HFFc6 (cell line): ENCODE data around the gene SP6. TPM values are rescaled to one million over a fixed set of nuclear protein-coding genes. Genes with fewer than 3 reads are reported as not detected.
A peak's percentile ranks its signal among the peaks of the same experiment; 100 is the strongest.

Experiments used
- DNase-seq: peaks from one replicate; pipeline ENCODE4 v3.0.0-alpha.2; 2018
- H3K27ac Mint-ChIP-seq: 2 replicates; pipeline ENCODE4 v1.8.0; 2020; ENCODE audit warnings: mild to moderate bottlenecking, mixed read lengths
- H3K27me3 Mint-ChIP-seq: 2 replicates; pipeline ENCODE4 v1.8.0; 2021; ENCODE audit warnings: mild to moderate bottlenecking, moderate library complexity, mixed read lengths; ENCODE audit not compliant: insufficient read depth
- H3K36me3 Mint-ChIP-seq: 2 replicates; pipeline ENCODE4 v1.8.0; 2021; ENCODE audit warnings: low read depth, mixed read lengths
- H3K4me1 Mint-ChIP-seq: 2 replicates; pipeline ENCODE4 v1.8.0; 2020; ENCODE audit warnings: low read depth, mixed read lengths
- H3K4me3 Mint-ChIP-seq: 2 replicates; pipeline ENCODE4 v1.8.0; 2020; ENCODE audit warnings: mild to moderate bottlenecking, moderate library complexity, mixed read lengths
- H3K9me3 Mint-ChIP-seq: 2 replicates; pipeline ENCODE4 v1.8.0; 2020; ENCODE audit warnings: mild to moderate bottlenecking, mixed read lengths
- total RNA-seq, 6 experiments: library from RNA; stranded (reverse); fragmentation: NEBNext Ultra II Directional; extraction: Animal tissue kit (Norgen Biotek cat#: 25700); gene quantifications; 2 replicates in 1 of 6; 3 replicates in 5 of 6; pipeline ENCODE4 v1.2.3, GENCODE V29; 2021
- TF ChIP-seq, protein P1 (sequence below): fragments of 200-600 bp; sonication (generic); IDR thresholded peaks from 2 replicates; pipeline ENCODE4 v1.5.0; 2021; ENCODE audit warnings: antibody characterized with exemption, mild to moderate bottlenecking

Gene SP6
- total RNA-seq, 6 experiments from 2014 or later: 0.45 to 1.2 (median 1.1) TPM

DNA sequence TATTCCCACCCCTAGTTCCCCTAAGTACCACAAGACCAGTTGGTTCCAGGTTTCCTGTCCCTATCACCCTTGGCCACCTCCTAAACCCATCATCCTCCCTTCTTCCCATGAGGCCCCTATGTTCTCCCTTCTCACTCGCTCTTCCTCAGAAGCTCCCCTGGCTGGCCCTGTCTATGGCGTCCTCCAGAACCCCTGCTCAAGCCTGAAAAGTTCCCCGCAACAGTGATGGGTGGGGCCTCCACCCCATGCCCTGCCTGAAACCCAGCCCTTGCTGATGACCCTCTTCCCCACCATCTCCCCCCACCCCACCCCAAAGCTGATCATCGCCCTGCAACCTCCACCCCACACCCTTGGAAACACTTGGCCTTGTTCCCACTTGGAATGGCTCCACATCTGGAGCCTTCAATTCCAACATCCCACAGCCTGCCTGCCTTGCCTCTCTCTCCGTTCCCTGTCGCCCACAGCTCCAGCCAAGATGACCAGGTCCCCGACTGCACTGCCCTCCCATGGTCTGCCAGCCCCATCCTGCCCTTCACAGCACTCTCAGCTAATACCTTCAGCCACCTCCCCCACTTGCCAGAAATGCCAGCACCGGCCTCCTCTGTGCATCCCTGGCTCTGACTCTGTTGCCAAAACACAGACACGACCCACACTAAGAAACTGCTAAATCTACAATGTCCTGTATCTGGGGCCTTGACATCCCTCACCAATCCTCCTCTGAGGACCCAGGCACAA is 39.9 kb downstream of the SP6 start:
- Mint-ChIP-seq H3K9me3 (no peaks in the 10 kb centered on the region), H3K36me3 (peaks cover 21% of the 10 kb centered on the region), H3K4me1 (peaks cover 16% of the 10 kb centered on the region), H3K4me3 (no peak overlapping the region), H3K27ac (peak overlapping the region; percentile 74), H3K27me3 (peaks cover 6% of the 10 kb centered on the region)
- TF ChIP-seq, protein P1, sequence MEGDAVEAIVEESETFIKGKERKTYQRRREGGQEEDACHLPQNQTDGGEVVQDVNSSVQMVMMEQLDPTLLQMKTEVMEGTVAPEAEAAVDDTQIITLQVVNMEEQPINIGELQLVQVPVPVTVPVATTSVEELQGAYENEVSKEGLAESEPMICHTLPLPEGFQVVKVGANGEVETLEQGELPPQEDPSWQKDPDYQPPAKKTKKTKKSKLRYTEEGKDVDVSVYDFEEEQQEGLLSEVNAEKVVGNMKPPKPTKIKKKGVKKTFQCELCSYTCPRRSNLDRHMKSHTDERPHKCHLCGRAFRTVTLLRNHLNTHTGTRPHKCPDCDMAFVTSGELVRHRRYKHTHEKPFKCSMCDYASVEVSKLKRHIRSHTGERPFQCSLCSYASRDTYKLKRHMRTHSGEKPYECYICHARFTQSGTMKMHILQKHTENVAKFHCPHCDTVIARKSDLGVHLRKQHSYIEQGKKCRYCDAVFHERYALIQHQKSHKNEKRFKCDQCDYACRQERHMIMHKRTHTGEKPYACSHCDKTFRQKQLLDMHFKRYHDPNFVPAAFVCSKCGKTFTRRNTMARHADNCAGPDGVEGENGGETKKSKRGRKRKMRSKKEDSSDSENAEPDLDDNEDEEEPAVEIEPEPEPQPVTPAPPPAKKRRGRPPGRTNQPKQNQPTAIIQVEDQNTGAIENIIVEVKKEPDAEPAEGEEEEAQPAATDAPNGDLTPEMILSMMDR: no peak
- no peak for DNase-seq

DNA sequence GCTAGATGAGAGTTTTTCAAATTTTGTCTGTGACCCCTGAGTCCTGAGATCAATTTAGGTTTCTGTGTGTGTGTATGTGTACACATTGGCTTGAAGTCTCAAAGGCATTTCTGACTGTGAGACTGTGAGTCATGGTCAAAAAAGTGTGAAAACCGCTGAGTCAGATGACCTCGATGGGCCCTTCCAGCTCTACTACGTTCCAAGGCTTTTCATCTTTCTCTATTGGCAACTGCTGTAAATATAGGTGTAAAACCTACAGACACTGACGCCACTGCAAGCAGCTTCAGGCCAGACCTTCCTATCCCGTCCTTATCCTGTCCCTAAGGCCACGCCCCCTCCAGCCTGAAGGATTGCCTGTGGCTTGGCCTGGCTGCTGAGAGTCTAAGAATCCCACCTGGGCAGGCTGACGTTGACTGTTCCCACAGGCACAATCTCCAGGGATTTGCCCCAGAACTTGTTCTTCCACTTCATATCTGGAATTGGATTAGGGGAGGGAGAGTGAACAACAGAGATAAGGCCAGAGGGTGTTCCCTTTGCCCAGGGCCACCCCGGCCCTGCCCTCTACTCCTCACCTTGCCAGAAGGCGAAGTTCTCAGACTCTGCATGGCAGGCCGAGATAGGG is 40.7 kb downstream of the SP6 start:
- TF ChIP-seq, protein P1: no peak
- H3K27ac Mint-ChIP-seq: peak overlapping the region; percentile 74; the same call in 1 of the 2 replicates
- peaks cover 21% of the 10 kb centered on the region for H3K36me3 Mint-ChIP-seq
- H3K27me3 Mint-ChIP-seq: peaks cover 6% of the 10 kb centered on the region
- no peak overlapping the region for H3K4me3 Mint-ChIP-seq
- peaks cover 16% of the 10 kb centered on the region for H3K4me1 Mint-ChIP-seq
- H3K9me3 Mint-ChIP-seq: no peaks in the 10 kb centered on the region
- DNase-seq: peak; percentile 93

DNA sequence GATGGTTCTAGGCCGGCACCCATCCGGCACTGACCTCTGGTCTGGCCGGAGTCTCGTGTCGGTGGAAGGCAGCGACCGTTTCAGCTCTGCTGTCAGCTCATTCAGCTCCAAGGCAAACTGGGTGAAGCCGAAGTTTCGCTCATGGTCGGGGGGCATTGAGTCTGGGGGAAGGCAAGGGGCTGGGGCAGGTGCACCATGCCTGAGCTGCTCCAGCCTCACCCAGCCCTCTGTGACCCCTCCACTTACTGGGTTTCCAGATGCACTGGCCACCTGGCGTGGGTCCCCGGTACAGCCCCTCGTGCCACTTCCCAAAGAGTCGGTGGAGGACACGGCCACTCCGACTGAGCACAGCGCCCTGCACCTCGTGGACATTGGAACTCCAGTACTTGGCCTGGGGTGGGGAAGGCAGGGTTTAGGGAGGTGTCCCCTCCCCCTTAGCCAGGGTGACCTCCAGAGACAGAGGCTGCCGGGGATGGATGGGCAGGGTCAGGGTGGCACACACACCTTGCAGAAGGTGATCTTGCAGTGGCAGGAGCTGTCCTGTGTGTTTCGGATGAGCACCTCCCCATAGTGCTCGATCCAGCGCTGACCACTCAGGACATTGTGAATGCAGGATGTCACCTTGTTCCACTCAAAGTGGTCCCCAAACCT is 42.0 kb downstream of the SP6 start:
- no peak overlapping the region for H3K4me3 Mint-ChIP-seq
- H3K27ac Mint-ChIP-seq: no peak overlapping the region
- TF ChIP-seq, protein P1: no peak
- no peaks in the 10 kb centered on the region for H3K9me3 Mint-ChIP-seq
- peaks cover 21% of the 10 kb centered on the region for H3K36me3 Mint-ChIP-seq
- peaks cover 9% of the 10 kb centered on the region for H3K27me3 Mint-ChIP-seq
- peaks cover 16% of the 10 kb centered on the region for H3K4me1 Mint-ChIP-seq
- no peak for DNase-seq

DNA sequence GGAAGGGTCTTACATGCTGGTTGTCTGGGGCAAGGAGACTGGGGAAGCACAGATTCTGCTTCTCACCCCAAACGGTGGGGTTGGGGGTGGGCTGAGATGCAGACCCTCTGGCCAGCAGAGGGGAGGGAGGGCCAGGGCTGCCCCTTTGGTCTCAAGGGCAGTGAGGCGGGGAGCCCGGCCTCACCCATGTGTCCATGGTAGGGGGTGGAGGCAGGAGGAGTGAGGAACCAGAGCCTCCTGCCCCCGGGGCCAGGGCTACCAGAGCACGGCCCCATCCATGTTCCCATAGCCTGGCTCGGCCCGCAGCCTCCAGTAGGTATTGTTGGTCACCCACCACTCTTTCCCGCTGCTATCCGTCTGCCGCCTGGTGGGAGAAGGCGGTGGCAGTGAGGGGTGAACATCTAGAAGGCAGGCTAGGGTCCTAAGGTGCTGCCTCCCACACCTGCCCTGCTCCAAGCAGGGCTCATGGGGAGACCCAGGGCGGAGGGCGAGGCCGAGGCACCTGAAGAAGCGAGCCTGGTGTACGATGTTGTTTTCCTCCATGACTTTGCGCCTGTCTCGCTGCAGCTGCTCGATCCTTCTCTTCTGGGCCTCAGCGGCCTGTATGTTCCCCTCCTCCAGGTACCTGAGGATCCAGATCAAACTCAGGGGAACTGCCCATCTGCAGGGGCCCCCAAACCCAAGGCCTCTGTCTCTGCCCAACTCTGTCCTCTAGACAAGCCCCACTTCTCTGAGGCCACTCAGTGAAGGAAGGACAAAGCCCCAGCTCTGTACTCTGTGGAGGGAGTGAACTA is 42.7 kb downstream of the SP6 start:
- TF ChIP-seq, protein P1: no peak
- no peak overlapping the region for H3K27ac Mint-ChIP-seq
- H3K27me3 Mint-ChIP-seq: peaks cover 11% of the 10 kb centered on the region
- peaks cover 16% of the 10 kb centered on the region for H3K4me1 Mint-ChIP-seq
- H3K4me3 Mint-ChIP-seq: no peak overlapping the region
- no peaks in the 10 kb centered on the region for H3K9me3 Mint-ChIP-seq
- H3K36me3 Mint-ChIP-seq: peaks cover 21% of the 10 kb centered on the region
- no peak for DNase-seq

DNA sequence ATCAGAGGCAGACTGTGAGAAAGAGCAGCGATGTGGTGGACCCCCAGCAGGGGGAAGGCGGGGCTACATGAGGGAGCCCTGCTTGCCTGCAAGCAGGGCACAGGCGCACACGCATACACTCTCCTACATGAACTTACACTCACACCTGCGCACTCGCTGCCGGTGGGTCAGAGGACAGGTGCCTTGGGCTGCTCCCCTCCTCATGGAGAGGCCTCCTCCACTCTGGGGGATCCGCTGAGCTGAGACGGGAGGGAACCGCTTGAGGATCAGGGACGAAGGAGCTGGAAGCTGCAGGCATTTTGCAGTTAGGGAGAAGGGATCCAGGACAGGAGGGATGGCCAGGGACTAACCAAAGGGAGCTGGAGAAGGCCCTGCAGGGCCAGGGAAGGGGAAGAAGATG is 43.5 kb downstream of the SP6 start:
- peaks cover 16% of the 10 kb centered on the region for H3K4me1 Mint-ChIP-seq
- H3K27me3 Mint-ChIP-seq: peaks cover 11% of the 10 kb centered on the region
- TF ChIP-seq, protein P1: no peak
- no peak overlapping the region for H3K27ac Mint-ChIP-seq
- no peak for DNase-seq
- peaks cover 15% of the 10 kb centered on the region for H3K36me3 Mint-ChIP-seq
- no peaks in the 10 kb centered on the region for H3K9me3 Mint-ChIP-seq
- no peak overlapping the region for H3K4me3 Mint-ChIP-seq
